Endothelial cell of umbilical vein (primary cell): Measurements from ENCODE around the gene KCNJ16. TPM values are rescaled to one million over a fixed set of nuclear protein-coding genes. Genes with fewer than 3 reads are reported as not detected.
A peak's percentile ranks its signal among the peaks of the same experiment; 100 is the strongest.

Experiments used
- BruUV-seq: library from RNA; stranded (reverse); fragments of 400-500 nt; replicated peaks from 2 replicates; lab custom pipeline; 2021; lab: Mats Ljungman, UMichigan
- CTCF ChIA-PET: fragments of 300-600, 350-600 bp; sonication (Branson Sonifier 250); formaldehyde crosslinking; loops from one replicate; lab custom pipeline; 2021; ENCODE audit warnings: antibody characterized with exemption, inconsistent platforms; lab: Charles Lee
- POLR2A ChIA-PET: fragments of 300-600, 350-600 bp; sonication (Branson Sonifier 250); formaldehyde crosslinking; loops from one replicate; lab custom pipeline; 2021; ENCODE audit warnings: antibody characterized with exemption, inconsistent platforms; lab: Charles Lee
- DNase-seq: peaks from one replicate; pipeline ENCODE4 v3.0.0-alpha.2; 2011; ENCODE audit warnings: low read depth, low spot score
- FAIRE-seq: peaks from 2 replicates; lab custom pipeline; 2011; peaks lifted over from hg19 to GRCh38; lab: Jason Lieb, UNC
- H2AFZ ChIP-seq: 2 replicates; pipeline ENCODE4 v1.6.0; 2012; ENCODE audit warnings: low read depth, low read length, control low read depth, inconsistent platforms
- H3K27ac ChIP-seq: 2 replicates; pipeline ENCODE4 v1.5.1; 2011; ENCODE audit warnings: low read depth, mild to moderate bottlenecking, control low read depth, low read length, moderate library complexity; ENCODE audit not compliant: insufficient read depth
- H3K27me3 ChIP-seq, 2 experiments: 2 replicates each; pipeline versions ENCODE4 v1.6.0 to v1.6.1; 2011; ENCODE audit warnings: low read length in 2 of 2, mixed read lengths in 1 of 2; ENCODE audit not compliant: control insufficient read depth in 2 of 2, insufficient read depth in 2 of 2
- H3K36me3 ChIP-seq, 2 experiments: 2 replicates in 1 of 2; 3 replicates in 1 of 2; pipeline ENCODE4 v1.5.1; 2011; ENCODE audit warnings: low read length in 2 of 2, mild to moderate bottlenecking in 1 of 2, moderate library complexity in 1 of 2; ENCODE audit not compliant: control insufficient read depth in 2 of 2, insufficient read depth in 2 of 2; ENCODE audit errors: extremely low read depth in 1 of 2
- H3K4me1 ChIP-seq: 3 replicates; pipeline ENCODE4 v1.5.1; 2011; ENCODE audit warnings: mild to moderate bottlenecking, low read length; ENCODE audit not compliant: control insufficient read depth, insufficient read depth; ENCODE audit errors: extremely low read depth
- H3K4me2 ChIP-seq: 2 replicates; pipeline ENCODE4 v1.6.1; 2011; ENCODE audit warnings: low read length, control low read depth, mixed read lengths; ENCODE audit not compliant: insufficient read depth
- H3K4me3 ChIP-seq, 3 experiments: fragments of 200-600 bp in 1 of 3; sonication (generic), shearing (Covaris generic) in 1 of 3; replicated peaks in 1 of 3; 2 replicates each; pipeline ENCODE4 v1.5.1; 2011 to 2016; ENCODE audit warnings: control low read depth in 3 of 3, low read length in 3 of 3, mild to moderate bottlenecking in 2 of 3, inconsistent platforms in 1 of 3, low read depth in 1 of 3, moderate library complexity in 1 of 3; ENCODE audit not compliant: insufficient read depth in 1 of 3
- H3K79me2 ChIP-seq: 2 replicates; pipeline ENCODE4 v1.6.0; 2012; ENCODE audit warnings: low read length, inconsistent platforms; ENCODE audit not compliant: control insufficient read depth, insufficient read depth
- H3K9ac ChIP-seq: replicated peaks from 2 replicates; pipeline ENCODE3; 2011; ENCODE audit warnings: low read length, control low read depth; ENCODE audit not compliant: insufficient read depth; ENCODE audit errors: extremely low read depth
- H3K9me1 ChIP-seq: replicated peaks from 3 replicates; pipeline ENCODE4 v1.6.0; 2011; ENCODE audit warnings: mild to moderate bottlenecking, low read length; ENCODE audit not compliant: control insufficient read depth, insufficient read depth; ENCODE audit errors: extremely low read depth
- H3K9me3 ChIP-seq: replicated peaks from 2 replicates; pipeline ENCODE4 v1.5.1; 2012; ENCODE audit warnings: low read length, inconsistent platforms; ENCODE audit not compliant: control insufficient read depth, insufficient read depth
- H4K20me1 ChIP-seq: replicated peaks from 2 replicates; pipeline ENCODE3; 2011; ENCODE audit warnings: mild to moderate bottlenecking, low read length; ENCODE audit not compliant: control insufficient read depth, insufficient read depth; ENCODE audit errors: extremely low read depth
- EZH2 ChIP-seq: IDR thresholded peaks from 2 replicates; pipeline ENCODE4 v1.6.1; 2012; ENCODE audit warnings: borderline replicate concordance, low read depth, mild to moderate bottlenecking, moderate library complexity, low read length, inconsistent platforms; ENCODE audit not compliant: severe bottlenecking
- FOS ChIP-seq: IDR thresholded peaks from 2 replicates; pipeline ENCODE4 v1.6.1; 2011; ENCODE audit warnings: mild to moderate bottlenecking, low read length, moderate library complexity, borderline replicate concordance; ENCODE audit not compliant: insufficient read depth
- GATA2 ChIP-seq: IDR thresholded peaks from 2 replicates; pipeline ENCODE4 v1.7.0; 2011; ENCODE audit warnings: low read depth, mild to moderate bottlenecking, moderate library complexity, mixed read lengths, low read length; ENCODE audit not compliant: insufficient read length, insufficient read depth
- JUN ChIP-seq: IDR thresholded peaks from 2 replicates; pipeline ENCODE4 v1.6.1; 2011; ENCODE audit warnings: borderline replicate concordance, low read depth; ENCODE audit not compliant: insufficient read length, insufficient read depth
- MYC ChIP-seq: IDR thresholded peaks from one replicate; pipeline ENCODE4 v1.6.1; 2011; ENCODE audit warnings: mild to moderate bottlenecking, low read depth, low read length
- POLR2A ChIP-seq: IDR thresholded peaks from 2 replicates; pipeline ENCODE4 v1.6.1; 2012; ENCODE audit warnings: low read depth, mild to moderate bottlenecking, control low read depth, low read length
- POLR2AphosphoS5 ChIP-seq: IDR thresholded peaks from 2 replicates; pipeline ENCODE4 v1.6.1; 2012; ENCODE audit warnings: low read depth, mild to moderate bottlenecking, control low read depth, low read length, moderate library complexity; ENCODE audit not compliant: insufficient read depth
- dilution Hi-C: fragments of 300-500 bp; cut with MboI; formaldehyde crosslinking; loops from one replicate; pipeline ENCODE4 v1.15.0; 2019; ENCODE audit warnings: low sequenced_read_pairs; ENCODE audit not compliant: extremely low pct_ligation_motif_present
- intact Hi-C: fragments of 100-400 bp; cut with micrococcal nuclease; formaldehyde crosslinking; loops from one replicate; pipeline ENCODE4 v1.10.0; 2022
- polyA plus RNA-seq, 4 experiments: library from polyadenylated mRNA; depleted of rRNA in 3 of 4; stranded (reverse) in 3 of 4; unstranded in 1 of 4; fragments of >200 nt; gene quantifications; 2 replicates each; pipeline versions ENCODE4 v1.2.1 to v1.2.3, GENCODE V29; 2011 to 2012; ENCODE audit warnings: missing spikeins in 1 of 4
- total RNA-seq: library from RNA; stranded (reverse); gene quantifications from 2 replicates; pipeline ENCODE4 v1.2.3, GENCODE V29; 2021
- TF ChIP-seq, protein P1 (sequence below), 2 donors: IDR thresholded peaks; 1 replicate in 1 of 2; 2 replicates in 1 of 2; pipeline ENCODE4 v1.5.1; 2011; ENCODE audit warnings: low read length in 2 of 2, mild to moderate bottlenecking in 2 of 2, moderate library complexity in 2 of 2, control low read depth in 1 of 2, inconsistent platforms in 1 of 2, low read depth in 1 of 2; ENCODE audit not compliant: insufficient read depth in 1 of 2; ENCODE audit errors: extremely low read depth in 1 of 2
- TF ChIP-seq, protein P2 (sequence below): IDR thresholded peaks from 2 replicates; pipeline ENCODE4 v1.6.1; 2011; ENCODE audit not compliant: insufficient read depth, insufficient read length

The KCNJ16 gene
- total and polyA plus RNA-seq, 2 donors (not counting 3 experiments of a cell fraction or from before 2014, with no cell fraction given), result 0.07 TPM; not detected in 1

- no peaks in the 10 kb centered on the region for H3K9me1 ChIP-seq
- TF ChIP-seq MYC, result no peak
- H3K4me2 ChIP-seq, result peak overlapping the region; percentile 73
- peak overlapping the region; percentile 71 for H2AFZ ChIP-seq
- FAIRE-seq (peak; percentile 55), DNase-seq (peak; percentile 81)
- no TSS peak for BruUV-seq
- H3K27ac ChIP-seq, result no peak overlapping the region
- H3K36me3 ChIP-seq, result no peaks in the 10 kb centered on the region
- intact Hi-C loops (no loop called here), dilution Hi-C loops (no loop called here)
- H3K79me2 ChIP-seq, result no peaks in the 10 kb centered on the region
- peaks cover 11% of the 10 kb centered on the region for H3K4me1 ChIP-seq
- no peaks in the 10 kb centered on the region for H3K27me3 ChIP-seq
- H4K20me1 ChIP-seq, result no peaks in the 10 kb centered on the region
- H3K4me3 ChIP-seq, result no peak overlapping the region
- no peak overlapping the region for H3K9ac ChIP-seq
- H3K9me3 ChIP-seq, result no peaks in the 10 kb centered on the region
- CTCF ChIA-PET, result interaction anchor here (1.2 kb wide), 1 partner anchor 493 kb away, joined by 3 read pairs; no protein-coding TSS in a partner anchor
- POLR2A ChIA-PET, result no interaction called here
These were observed 24.9 kb downstream of the KCNJ16 start for GRCh38 chr17:70099884-70100283.

- intact Hi-C loops (no loop called here), dilution Hi-C loops (no loop called here)
- no peaks in the 10 kb centered on the region for H3K9me3 ChIP-seq
- no peaks in the 10 kb centered on the region for H3K27me3 ChIP-seq
- no peak overlapping the region for H3K9ac ChIP-seq
- ChIA-PET POLR2A (no interaction called here), CTCF (interaction anchor here (1.3 to 1.5 kb wide), 2 partner anchors 492 to 494 kb away, joined by 3 to 4 read pairs; no protein-coding TSS in a partner anchor)
- H3K4me1 ChIP-seq, result peaks cover 11% of the 10 kb centered on the region
- DNase-seq (no peak), FAIRE-seq (no peak)
- H3K36me3 ChIP-seq, result no peaks in the 10 kb centered on the region
- no peaks in the 10 kb centered on the region for H3K9me1 ChIP-seq
- TF ChIP-seq, protein P1, sequence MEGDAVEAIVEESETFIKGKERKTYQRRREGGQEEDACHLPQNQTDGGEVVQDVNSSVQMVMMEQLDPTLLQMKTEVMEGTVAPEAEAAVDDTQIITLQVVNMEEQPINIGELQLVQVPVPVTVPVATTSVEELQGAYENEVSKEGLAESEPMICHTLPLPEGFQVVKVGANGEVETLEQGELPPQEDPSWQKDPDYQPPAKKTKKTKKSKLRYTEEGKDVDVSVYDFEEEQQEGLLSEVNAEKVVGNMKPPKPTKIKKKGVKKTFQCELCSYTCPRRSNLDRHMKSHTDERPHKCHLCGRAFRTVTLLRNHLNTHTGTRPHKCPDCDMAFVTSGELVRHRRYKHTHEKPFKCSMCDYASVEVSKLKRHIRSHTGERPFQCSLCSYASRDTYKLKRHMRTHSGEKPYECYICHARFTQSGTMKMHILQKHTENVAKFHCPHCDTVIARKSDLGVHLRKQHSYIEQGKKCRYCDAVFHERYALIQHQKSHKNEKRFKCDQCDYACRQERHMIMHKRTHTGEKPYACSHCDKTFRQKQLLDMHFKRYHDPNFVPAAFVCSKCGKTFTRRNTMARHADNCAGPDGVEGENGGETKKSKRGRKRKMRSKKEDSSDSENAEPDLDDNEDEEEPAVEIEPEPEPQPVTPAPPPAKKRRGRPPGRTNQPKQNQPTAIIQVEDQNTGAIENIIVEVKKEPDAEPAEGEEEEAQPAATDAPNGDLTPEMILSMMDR (IDR thresholded peaks at IDR 0.05; ENCODE audit: extremely low read depth in 1 of 2, insufficient read depth in 1 of 2, low read depth in 1 of 2, low read length in 2 of 2), result no peak
- no peak for TF ChIP-seq JUN
- TF ChIP-seq, protein P2, sequence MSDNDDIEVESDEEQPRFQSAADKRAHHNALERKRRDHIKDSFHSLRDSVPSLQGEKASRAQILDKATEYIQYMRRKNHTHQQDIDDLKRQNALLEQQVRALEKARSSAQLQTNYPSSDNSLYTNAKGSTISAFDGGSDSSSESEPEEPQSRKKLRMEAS, result no peak
- TF ChIP-seq MYC, result no peak
- no peak for TF ChIP-seq GATA2
- no peak for TF ChIP-seq POLR2AphosphoS5
- TF ChIP-seq EZH2, result no peak
- no peak for TF ChIP-seq POLR2A
- no peak for TF ChIP-seq FOS
- no peak overlapping the region for H3K4me2 ChIP-seq
- no peak overlapping the region for H3K4me3 ChIP-seq
- H4K20me1 ChIP-seq, result no peaks in the 10 kb centered on the region
- H3K79me2 ChIP-seq, result no peaks in the 10 kb centered on the region
- BruUV-seq, result no TSS peak
- no peak overlapping the region for H3K27ac ChIP-seq
- H2AFZ ChIP-seq, result no peak overlapping the region
These were observed 26.0 kb downstream of the KCNJ16 start for GRCh38 chr17:70100983-70101382.
